SH-SY5Y (cell line): Measurements from ENCODE around the gene TRAF3.

Source experiments
- GATA2 ChIP-seq: IDR thresholded peaks from 2 replicates; pipeline ENCODE4 v1.6.1; 2011; ENCODE audit warnings: mild to moderate bottlenecking, low read depth, low read length
- GATA3 ChIP-seq: IDR thresholded peaks from 2 replicates; pipeline ENCODE4 v1.6.1; 2011; ENCODE audit warnings: low read depth, mild to moderate bottlenecking, low read length, moderate library complexity

DNA sequence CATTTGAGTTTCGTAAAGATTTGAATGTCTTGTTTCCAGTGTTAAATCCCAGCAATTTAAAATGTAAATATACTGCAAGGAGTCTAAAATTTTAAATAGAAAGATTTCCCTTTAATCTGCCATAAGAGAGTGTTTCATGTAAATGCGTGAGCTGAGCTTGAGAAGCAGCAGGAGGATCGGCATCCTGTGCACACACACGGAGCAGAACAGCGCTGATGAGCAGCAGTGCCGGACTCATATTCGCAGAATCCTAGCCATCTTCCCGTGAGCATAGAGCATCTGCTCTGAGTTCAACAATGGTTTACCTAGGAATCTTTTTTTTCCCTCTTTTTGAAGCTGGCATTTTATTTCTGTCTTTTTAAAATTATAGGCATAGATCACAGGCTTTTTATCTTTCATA, 115.4 kb downstream of the TRAF3 start:
- no peak for TF ChIP-seq GATA2
- no peak for TF ChIP-seq GATA3
